ENCODE results near the gene ZSCAN5C. TPM values are rescaled to one million over a fixed set of nuclear protein-coding genes. Genes with fewer than 3 reads are reported as not detected.

Gene ZSCAN5C
- not detected in 2 replicates for total RNA-seq
- total RNA-seq (2013): not detected
- not detected in 2 replicates for polyA plus RNA-seq
- not detected in 2 replicates for polyA minus RNA-seq

GRCh38 chr19:56201973-56202372 lies at the start of gene ZSCAN5C:
Gene ZSCAN5C (plus strand): TSS chr19:56202273. CDS start chr19:56205914, 3,641 bp downstream.
- WGBS (ENCODE audit: insufficient coverage): 56% methylated on average over 1 of the region's 3 CpGs
- H3K4me3 Mint-ChIP-seq: no peak within 1 kb of the TSS

GRCh38 chr19:56152644-56153043 lies 49.4 kb upstream of the ZSCAN5C start:
- no peak overlapping the region for H3K27ac Mint-ChIP-seq

More at GRCh38 chr19:56201973-56202372, at the start of gene ZSCAN5C:
- Histone ChIP-seq H3K27me3 (replicated peaks in 1 of 4; ENCODE audit: control extremely low read depth in 1 of 4, control insufficient read depth in 3 of 4, insufficient read depth in 4 of 4, low read length in 3 of 4) (no peaks in the 10 kb centered on the region), H3K36me3 (replicated peaks in 1 of 2; ENCODE audit: control extremely low read depth in 1 of 2, control insufficient read depth in 1 of 2, extremely low read depth in 1 of 2, insufficient read depth in 2 of 2, low read length in 1 of 2) (no peaks in the 10 kb centered on the region), H3K9ac (ENCODE audit: low read length) (no peak within 1 kb of the TSS), H3K4me2 (replicated peaks; ENCODE audit: low read depth, low read length, poor library complexity, severe bottlenecking) (no peak within 1 kb of the TSS), H3K4me1 (ENCODE audit: control insufficient read depth in 2 of 2, insufficient read depth in 2 of 2, low read length in 2 of 2) (no peaks in the 10 kb centered on the region), H2AFZ (ENCODE audit: insufficient read depth, low read depth, low read length, poor library complexity, severe bottlenecking) (no peak within 1 kb of the TSS), H4K20me1 (ENCODE audit: control insufficient read depth, insufficient read depth, low read length, poor library complexity, severe bottlenecking) (no peaks in the 10 kb centered on the region), H3K9me3 (ENCODE audit: control extremely low read depth in 1 of 3, control insufficient read depth in 2 of 3, insufficient read depth in 1 of 3, low read length in 2 of 3) (no peaks in the 10 kb centered on the region), H3K4me3 (ENCODE audit: control extremely low read depth in 1 of 5, extremely low read depth in 1 of 5, insufficient read depth in 1 of 5, low read depth in 2 of 5, low read length in 4 of 5) (no peak within 1 kb of the TSS), H3K79me2 (ENCODE audit: control insufficient read depth, insufficient read depth, low read length) (no peaks in the 10 kb centered on the region), H3K27ac (ENCODE audit: low read length in 2 of 2) (no peak within 1 kb of the TSS)
- ATAC-seq (ENCODE audit: low read depth) (no peak), DNase-seq (no peak)
- ChIA-PET CTCF (no interaction called here), POLR2A (no interaction called here)
- Mint-ChIP-seq H3K27me3 (peaks cover 19% of the 10 kb centered on the region), H3K4me1 (no peaks in the 10 kb centered on the region), H3K27ac (no peak within 1 kb of the TSS), H3K9me3 (ENCODE audit: insufficient read depth) (no peaks in the 10 kb centered on the region)
- intact Hi-C loops (cut with micrococcal nuclease): no loop called here
- TF ChIP-seq CTCF (IDR thresholded peaks at IDR 0.05): no peak
- TF ChIP-seq EZH2 (IDR thresholded peaks at IDR 0.05; ENCODE audit: borderline replicate concordance, insufficient read depth, low read depth, low read length, poor library complexity, severe bottlenecking): no peak

More at GRCh38 chr19:56152644-56153043, 49.4 kb upstream of the ZSCAN5C start:
- ChIA-PET POLR2A (interaction anchor here (0.6 to 0.8 kb wide), 2 partner anchors 11 to 19 kb away, joined by 5 to 6 read pairs; partner anchors contain the start of gene ZNF444), CTCF (interaction anchor here (0.7 to 2.1 kb wide), 4 partner anchors 41 to 76 kb away, joined by 3 to 7 read pairs (median 4); no protein-coding TSS in a partner anchor)
- ATAC-seq (ENCODE audit: low read depth) (no peak), DNase-seq (no peak)
- no peak for TF ChIP-seq CTCF (IDR thresholded peaks at IDR 0.05)
- TF ChIP-seq EZH2 (IDR thresholded peaks at IDR 0.05; ENCODE audit: borderline replicate concordance, insufficient read depth, low read depth, low read length, poor library complexity, severe bottlenecking): no peak
- no peak overlapping the region for H3K4me2 ChIP-seq (replicated peaks; ENCODE audit: low read depth, low read length, poor library complexity, severe bottlenecking)
- H3K4me3 ChIP-seq (ENCODE audit: control extremely low read depth in 1 of 5, extremely low read depth in 1 of 5, insufficient read depth in 1 of 5, low read depth in 2 of 5, low read length in 4 of 5): no peak overlapping the region
- H4K20me1 ChIP-seq (ENCODE audit: control insufficient read depth, insufficient read depth, low read length, poor library complexity, severe bottlenecking): peaks cover 23% of the 10 kb centered on the region
- no peaks in the 10 kb centered on the region for H3K4me1 Mint-ChIP-seq
- H2AFZ ChIP-seq (ENCODE audit: insufficient read depth, low read depth, low read length, poor library complexity, severe bottlenecking): no peak overlapping the region
- H3K9me3 Mint-ChIP-seq (ENCODE audit: insufficient read depth): no peaks in the 10 kb centered on the region
- no peak overlapping the region for H3K4me3 Mint-ChIP-seq
- peaks cover 19% of the 10 kb centered on the region for H3K79me2 ChIP-seq (ENCODE audit: control insufficient read depth, insufficient read depth, low read length)
- no peaks in the 10 kb centered on the region for H3K27me3 Mint-ChIP-seq
- H3K36me3 ChIP-seq (replicated peaks in 1 of 2; ENCODE audit: control extremely low read depth in 1 of 2, control insufficient read depth in 1 of 2, extremely low read depth in 1 of 2, insufficient read depth in 2 of 2, low read length in 1 of 2): peaks cover 0 to 32% of the 10 kb centered on the region in 2 experiments
- H3K4me1 ChIP-seq (ENCODE audit: control insufficient read depth in 2 of 2, insufficient read depth in 2 of 2, low read length in 2 of 2): no peaks in the 10 kb centered on the region
- no peak overlapping the region for H3K27ac ChIP-seq (ENCODE audit: low read length in 2 of 2)
- WGBS (ENCODE audit: insufficient coverage): 100% methylated on average over 2 of the region's 2 CpGs
- H3K27me3 ChIP-seq (replicated peaks in 1 of 4; ENCODE audit: control extremely low read depth in 1 of 4, control insufficient read depth in 3 of 4, insufficient read depth in 4 of 4, low read length in 3 of 4): no peaks in the 10 kb centered on the region
- H3K9me3 ChIP-seq (ENCODE audit: control extremely low read depth in 1 of 3, control insufficient read depth in 2 of 3, insufficient read depth in 1 of 3, low read length in 2 of 3): no peaks in the 10 kb centered on the region
- H3K9ac ChIP-seq (ENCODE audit: low read length): no peak overlapping the region
- intact Hi-C loops (cut with micrococcal nuclease): no loop called here

Data from B cell (primary cell).